Activated CD4-positive, alpha-beta T cell treated with anti-CD3 and anti-CD28 coated beads for 48 hours (primary cell): ENCODE data around the gene TIGD3.
A peak's percentile ranks its signal among the peaks of the same experiment; 100 is the strongest.
"Not testable (repeated sequence)": the region's sequence is repeated elsewhere in the genome, so short reads cannot be mapped to it uniquely, and the experiment has no call there.

Experiments used
- DNase-seq: peaks from one replicate; pipeline ENCODE4 v3.0.0-alpha.2; 2020

Gene TIGD3

GRCh38 chr11:65325435-65325834, 29.1 kb upstream of the TIGD3 start:
- no peak for DNase-seq

DNA sequence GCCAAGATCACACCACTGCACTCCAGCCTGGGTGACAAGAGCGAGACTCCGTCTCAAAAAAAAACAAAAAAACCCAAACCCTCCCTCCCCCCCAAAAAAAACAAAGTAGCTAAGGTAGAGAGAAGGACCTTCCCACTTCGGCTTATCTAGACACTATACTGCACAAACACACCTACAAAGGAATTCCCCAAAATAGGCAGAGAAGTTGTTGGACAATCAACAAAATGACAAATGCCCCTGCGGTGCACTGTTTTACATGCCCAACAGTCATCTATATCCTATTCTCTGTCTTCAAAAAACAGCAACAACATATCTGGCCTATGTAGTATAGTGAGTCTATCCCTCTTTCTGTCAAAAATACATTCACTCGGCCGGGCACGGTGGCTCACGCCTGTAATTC, 27.5 kb upstream of the TIGD3 start:
- no peak for DNase-seq

DNA sequence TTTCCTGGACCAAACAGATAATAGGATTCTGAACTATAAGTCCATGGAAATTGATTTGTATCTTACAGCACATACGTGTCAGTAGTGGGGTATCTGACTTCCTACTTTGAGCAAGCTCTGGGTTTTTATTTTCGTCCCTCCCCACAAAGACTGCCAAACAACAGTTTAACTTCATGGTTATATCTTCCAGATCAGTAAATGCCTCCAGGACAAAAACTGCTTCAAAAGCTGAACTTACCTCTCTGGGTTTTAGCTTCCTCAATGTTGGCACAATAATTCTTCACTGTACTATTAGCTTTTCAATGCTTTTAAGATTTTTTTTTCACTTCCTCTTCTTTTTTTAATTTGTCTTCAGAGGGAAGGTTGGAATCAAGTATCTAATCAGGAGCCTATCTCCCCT, 25.1 kb upstream of the TIGD3 start:
- DNase-seq, result no peak

- peak; percentile 93 for DNase-seq
These were observed 24.6 kb upstream of the TIGD3 start for GRCh38 chr11:65329944-65330403.

- no peak for DNase-seq
These were observed 24.0 kb upstream of the TIGD3 start for GRCh38 chr11:65330544-65330943.

DNA sequence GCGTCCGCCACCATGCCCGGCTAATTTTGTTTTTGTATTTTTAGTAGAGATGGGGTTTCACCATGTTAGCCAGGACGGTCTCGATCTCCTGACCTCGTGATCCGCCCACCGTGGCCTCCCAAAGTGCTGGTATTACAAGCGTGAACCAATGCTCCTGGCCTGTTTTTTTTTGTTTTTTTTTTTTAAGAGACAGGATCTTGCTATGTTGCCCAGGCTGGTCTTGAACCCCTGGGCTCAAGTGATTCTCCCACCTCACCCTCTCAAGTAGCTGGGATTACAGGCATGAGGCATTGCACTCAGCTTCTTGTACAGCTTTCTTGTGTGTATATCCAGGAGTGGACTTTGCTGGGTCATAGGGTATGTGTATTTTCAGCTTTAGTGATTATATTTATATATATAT, 22.0 kb upstream of the TIGD3 start:
- DNase-seq, result not testable (repeated sequence)

GRCh38 chr11:65334696-65335295, 19.8 kb upstream of the TIGD3 start:
- no peak for DNase-seq

- no peak for DNase-seq
These were observed 15.9 kb upstream of the TIGD3 start for GRCh38 chr11:65338676-65339075.

DNA sequence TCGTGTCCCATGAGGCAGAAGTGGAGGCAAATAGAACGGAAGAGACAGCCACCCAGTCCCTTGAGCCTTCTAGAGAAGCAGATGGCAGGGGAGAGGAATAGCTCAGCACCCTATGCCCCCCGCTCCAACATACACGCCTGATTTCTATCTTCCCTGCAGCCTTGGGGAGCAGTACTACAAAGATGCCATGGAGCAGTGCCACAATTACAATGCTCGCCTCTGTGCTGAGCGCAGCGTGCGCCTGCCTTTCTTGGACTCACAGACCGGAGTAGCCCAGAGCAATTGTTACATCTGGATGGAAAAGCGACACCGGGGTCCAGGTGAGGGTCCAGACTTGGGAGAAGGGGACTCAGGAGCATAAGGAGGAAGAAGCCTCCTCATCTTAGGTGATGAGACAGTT, 14.3 kb upstream of the TIGD3 start:
- no peak for DNase-seq

GRCh38 chr11:65341856-65342255, 12.7 kb upstream of the TIGD3 start:
- DNase-seq, result no peak

- DNase-seq, result no peak
These were observed 3.0 kb upstream of the TIGD3 start for GRCh38 chr11:65351511-65351910.

DNA sequence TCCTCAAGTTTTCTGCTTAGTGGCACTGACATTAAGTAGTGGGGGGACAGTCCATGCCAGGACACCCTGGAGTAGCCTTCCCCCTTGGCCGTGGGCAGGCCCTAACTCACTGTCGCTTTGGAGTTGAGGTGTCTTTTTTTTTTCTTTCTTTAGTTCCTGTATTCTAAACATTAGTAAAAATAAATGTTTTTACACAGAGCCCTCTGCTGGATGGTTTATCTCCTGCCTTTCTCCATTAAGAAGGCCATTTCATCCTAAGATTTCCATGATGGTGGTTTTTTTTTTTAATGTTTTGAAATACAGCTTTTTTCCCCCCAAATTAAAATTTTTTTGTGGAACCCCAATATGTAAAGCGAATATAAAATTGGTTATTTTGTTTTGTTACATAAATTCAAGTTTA, 1.8 kb upstream of the TIGD3 start:
- no peak for DNase-seq

DNA sequence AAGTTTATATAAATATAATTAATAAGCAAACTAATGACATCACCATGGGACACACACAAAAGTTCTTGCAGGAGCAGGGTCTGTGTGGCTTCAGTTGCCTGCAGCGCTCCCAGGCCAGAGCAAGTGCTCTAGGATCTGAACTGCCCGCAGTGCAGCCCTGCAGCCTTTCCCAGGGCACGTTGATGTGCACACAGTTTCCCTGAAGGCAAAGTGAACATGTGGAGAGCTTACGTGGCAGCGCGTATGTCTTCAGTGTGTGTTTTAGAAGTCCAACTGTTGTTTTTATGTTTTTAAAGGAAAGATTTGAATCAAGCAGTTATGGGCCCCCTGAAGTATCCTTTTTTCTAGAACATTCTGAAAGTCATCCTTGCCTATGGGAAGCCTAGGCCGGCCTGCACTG, 1.2 kb upstream of the TIGD3 start:
- DNase-seq, result no peak

DNA sequence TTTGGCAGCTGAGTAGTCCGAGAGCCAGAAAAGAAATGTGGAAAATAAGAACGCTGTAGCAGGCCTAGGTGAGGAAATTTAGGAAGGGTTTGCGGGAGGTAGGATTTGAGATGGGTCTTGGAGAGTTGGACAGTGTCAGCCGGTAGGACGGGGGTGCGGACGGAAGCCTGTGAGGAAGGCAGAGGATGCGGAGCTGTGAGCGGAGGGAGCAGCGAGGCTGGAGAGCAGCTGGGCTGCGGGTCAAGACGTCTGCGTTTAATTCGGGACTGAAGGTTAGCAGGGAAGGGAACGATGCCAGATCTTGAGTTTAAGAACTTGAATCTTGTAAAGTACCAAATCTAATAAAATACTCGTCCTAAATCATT, 669 bp upstream of the TIGD3 start:
- DNase-seq, result no peak

- peak; percentile 61 for DNase-seq
These were observed 643 bp downstream of the TIGD3 start for GRCh38 chr11:65355013-65355775.

- DNase-seq, result no peak
These were observed 1.3 kb downstream of the TIGD3 start for GRCh38 chr11:65355776-65356393.

DNA sequence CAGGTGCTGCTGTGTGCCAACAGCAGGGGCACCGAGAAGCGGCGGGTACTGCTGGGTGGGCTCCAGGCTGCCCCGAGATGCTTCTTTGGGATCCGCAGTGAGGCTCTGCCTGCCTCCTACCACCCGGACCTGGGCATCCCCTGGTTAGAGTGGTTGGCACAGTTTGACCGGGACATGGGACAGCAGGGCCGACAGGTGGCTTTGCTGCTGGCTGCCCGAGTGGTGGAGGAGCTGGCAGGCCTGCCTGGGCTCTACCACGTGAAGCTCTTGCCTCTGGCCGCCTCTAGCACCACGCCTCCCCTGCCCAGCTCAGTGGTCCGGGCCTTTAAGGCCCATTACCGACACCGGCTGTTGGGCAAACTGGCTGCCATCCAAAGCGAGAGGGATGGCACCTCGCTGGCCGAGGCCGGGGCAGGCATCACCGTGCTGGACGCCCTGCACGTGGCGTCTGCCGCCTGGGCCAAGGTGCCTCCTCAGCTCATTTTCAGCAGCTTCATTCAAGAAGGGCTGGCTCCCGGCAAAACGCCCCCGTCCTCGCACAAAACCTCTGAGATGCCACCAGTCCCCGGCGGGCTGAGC, 1.9 kb downstream of the TIGD3 start:
- DNase-seq, result no peak

- no peak for DNase-seq
These were observed 3.4 kb downstream of the TIGD3 start for GRCh38 chr11:65357856-65358356.

DNA sequence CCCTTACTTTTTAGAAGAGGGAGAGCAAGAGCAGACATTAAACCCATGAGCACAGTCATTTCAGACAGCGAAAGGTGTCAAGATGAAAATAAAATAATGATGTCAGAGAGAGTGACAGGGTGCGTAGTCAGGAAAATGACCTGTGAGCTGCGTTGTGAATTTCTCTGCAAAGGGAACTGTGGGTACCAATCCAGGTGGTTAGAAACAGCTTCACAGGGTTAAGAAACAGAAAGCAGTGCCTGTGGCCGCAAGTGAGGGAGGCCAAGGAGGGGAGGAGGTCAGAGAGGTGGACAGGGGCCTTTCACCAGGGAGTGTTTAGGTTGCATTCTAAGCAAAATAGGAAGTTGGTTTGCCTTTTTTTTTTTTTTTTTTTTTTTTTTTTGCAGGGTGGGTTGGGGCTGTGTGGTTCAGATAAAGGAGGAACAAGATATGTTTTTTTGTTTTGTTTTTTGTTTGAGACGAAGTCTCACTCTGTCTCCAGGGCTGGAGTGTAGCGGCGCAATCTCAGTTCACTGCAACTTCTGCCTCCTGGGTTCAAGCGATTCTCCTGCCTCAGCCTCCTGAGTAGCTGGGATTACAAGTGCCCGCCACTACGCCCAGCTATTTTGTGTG, 7.9 kb downstream of the TIGD3 start:
- DNase-seq, result no peak

- no peak for DNase-seq
These were observed 8.4 kb downstream of the TIGD3 start for GRCh38 chr11:65362966-65363365.

- no peak for DNase-seq
These were observed 9.2 kb downstream of the TIGD3 start for GRCh38 chr11:65363770-65364169.

DNA sequence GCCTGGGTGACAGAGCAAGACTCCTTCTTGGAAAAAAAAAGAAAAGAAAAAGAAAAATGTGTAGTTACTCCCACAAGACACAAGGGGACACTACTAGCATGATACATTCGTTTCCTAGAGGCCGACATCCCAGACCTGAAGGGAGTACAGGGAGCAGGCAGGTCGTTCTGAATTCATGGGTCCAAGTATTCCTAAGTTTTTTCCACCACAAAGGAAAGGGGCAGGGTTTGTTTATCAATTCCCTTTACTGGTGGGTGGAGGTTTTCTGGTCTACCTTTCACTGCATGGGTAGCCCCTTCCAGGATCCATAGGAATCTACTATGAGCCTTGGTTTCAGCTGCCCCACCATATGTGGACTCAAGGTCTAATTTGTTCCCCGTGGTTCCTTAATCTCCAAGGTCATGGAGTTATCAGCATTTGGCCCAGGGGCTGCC, 11.8 kb downstream of the TIGD3 start:
- DNase-seq, result no peak

GRCh38 chr11:65370659-65371049, 16.1 kb downstream of the TIGD3 start:
- no peak for DNase-seq
